Kidney capillary endothelial cell (primary cell): ENCODE measurements around the gene CELF5.
"Not testable (repeated sequence)": the region's sequence is repeated elsewhere in the genome, so short reads cannot be mapped to it uniquely, and the experiment has no call there.

Experiments used
- DNase-seq: peaks from one replicate; pipeline ENCODE4 v3.0.0-alpha.2; 2018; ENCODE audit warnings: low spot score

The CELF5 gene

GRCh38 chr19:3207461-3208242, 16.8 kb upstream of the CELF5 start:
- no peak for DNase-seq

- DNase-seq: no peak
These were observed 15.9 kb upstream of the CELF5 start for GRCh38 chr19:3208317-3209207.

- peak; percentile 40 for DNase-seq
These were observed 14.0 kb upstream of the CELF5 start for GRCh38 chr19:3210347-3211017.

- no peak for DNase-seq
These were observed 13.3 kb upstream of the CELF5 start for GRCh38 chr19:3211191-3211590.

GRCh38 chr19:3213159-3213558, 11.3 kb upstream of the CELF5 start:
- no peak for DNase-seq

- no peak for DNase-seq
These were observed 7.6 kb upstream of the CELF5 start for GRCh38 chr19:3216874-3217273.

- no peak for DNase-seq
These were observed 3.9 kb upstream of the CELF5 start for GRCh38 chr19:3220576-3220975.

- not testable (repeated sequence) for DNase-seq
These were observed 2.9 kb upstream of the CELF5 start for GRCh38 chr19:3221576-3221975.

GRCh38 chr19:3222709-3223108, 1.8 kb upstream of the CELF5 start:
- DNase-seq: no peak

GRCh38 chr19:3225169-3225485, 666 bp downstream of the CELF5 start:
- no peak for DNase-seq

GRCh38 chr19:3225677-3226093, 1.2 kb downstream of the CELF5 start:
- DNase-seq: no peak

GRCh38 chr19:3227054-3227626, 2.7 kb downstream of the CELF5 start:
- DNase-seq: no peak

GRCh38 chr19:3229346-3229743, 4.9 kb downstream of the CELF5 start:
- DNase-seq: no peak

- no peak for DNase-seq
These were observed 5.5 kb downstream of the CELF5 start for GRCh38 chr19:3229888-3230496.

GRCh38 chr19:3231288-3231687, 6.8 kb downstream of the CELF5 start:
- no peak for DNase-seq

GRCh38 chr19:3233116-3233515, 8.7 kb downstream of the CELF5 start:
- DNase-seq: no peak

GRCh38 chr19:3233831-3234230, 9.4 kb downstream of the CELF5 start:
- no peak for DNase-seq

GRCh38 chr19:3234800-3235199, 10.3 kb downstream of the CELF5 start:
- DNase-seq: no peak

GRCh38 chr19:3235604-3236003, 11.1 kb downstream of the CELF5 start:
- not testable (repeated sequence) for DNase-seq

GRCh38 chr19:3236272-3236671, 11.8 kb downstream of the CELF5 start:
- no peak for DNase-seq

GRCh38 chr19:3238066-3238561, 13.7 kb downstream of the CELF5 start:
- DNase-seq: no peak

- DNase-seq: no peak
These were observed 14.9 kb downstream of the CELF5 start for GRCh38 chr19:3239367-3239766.
